Sciatic nerve (tissue), 2 donors: ENCODE measurements around the gene TNC. TPM values are rescaled to one million over a fixed set of nuclear protein-coding genes. Genes with fewer than 3 reads are reported as not detected.

Experiments
- ATAC-seq: fragments of 200-7000 bp; cut with Tn5 transposase; one replicate; pipeline ENCODE4 v1.9.1; 2020; ENCODE audit warnings: mild to moderate bottlenecking, moderate library complexity
- DNase-seq: peaks from one replicate; pipeline ENCODE4 v3.0.0-alpha.2; 2020; ENCODE audit warnings: low spot score
- intact Hi-C: fragments of 100-400 bp; cut with DNase I; formaldehyde crosslinking; loops from one replicate; pipeline ENCODE4 v1.14.2; 2022
- total RNA-seq: library from RNA; stranded (reverse); fragmentation: NEBNext Ultra II Directional; extraction: Animal tissue kit (Norgen Biotek cat#: 25700); gene quantifications from one replicate; pipeline ENCODE4 v1.2.1, GENCODE V29; 2021
- donor health status: DM: no; HTN: no; CAD: no.
- donor health status: DM: no; HTN: no; CAD: no.

Gene TNC
- total RNA-seq, 1 donor from 2014 or later, result 28.6 TPM

GRCh38 chr9:114995681-114996221, 122.2 kb downstream of the TNC start:
- DNase-seq, result no peak
- peak; percentile 63 for ATAC-seq
- intact Hi-C loops, result no loop called here

- DNase-seq, result no peak
- intact Hi-C loops, result no loop called here
- no peak for ATAC-seq
Observed at GRCh38 chr9:114994768-114995167, 123.2 kb downstream of the TNC start.

GRCh38 chr9:114991861-114992260, 126.1 kb downstream of the TNC start:
- DNase-seq, result no peak
- intact Hi-C loops, result no loop called here
- ATAC-seq, result no peak

- ATAC-seq (no peak), DNase-seq (no peak)
- intact Hi-C loops, result no loop called here
Observed at GRCh38 chr9:114990901-114991300, 127.1 kb downstream of the TNC start.

GRCh38 chr9:114989600-114990410, 128.2 kb downstream of the TNC start:
- intact Hi-C loops, result no loop called here
- no peak for ATAC-seq
- DNase-seq, result no peak

- intact Hi-C loops, result no loop called here
- no peak for ATAC-seq
- DNase-seq, result no peak
Observed at GRCh38 chr9:114988962-114989599, 128.9 kb downstream of the TNC start.

- DNase-seq (no peak), ATAC-seq (no peak)
- intact Hi-C loops, result no loop called here
Observed at GRCh38 chr9:114987116-114987515, 130.8 kb downstream of the TNC start.

GRCh38 chr9:114985959-114986501, 131.9 kb downstream of the TNC start:
- intact Hi-C loops, result no loop called here
- ATAC-seq, result no peak
- DNase-seq, result no peak

GRCh38 chr9:114981063-114981462, 136.9 kb downstream of the TNC start:
- ATAC-seq (no peak), DNase-seq (no peak)
- intact Hi-C loops, result no loop called here

GRCh38 chr9:114973216-114973615, 144.7 kb downstream of the TNC start:
- intact Hi-C loops, result no loop called here
- no peak for DNase-seq
- no peak for ATAC-seq

GRCh38 chr9:114972510-114973136, 145.3 kb downstream of the TNC start:
- intact Hi-C loops, result no loop called here
- DNase-seq (no peak), ATAC-seq (no peak)

Other genes starting within 250 kb of the TNC start
- gene TNFSF8, start 187.6 kb downstream of the TNC start, total RNA-seq, result 3.1 TPM